ENCODE measurements around the gene SERGEF. TPM values are rescaled to one million over a fixed set of nuclear protein-coding genes. Genes with fewer than 3 reads are reported as not detected.

The SERGEF gene
- total RNA-seq, 1 experiment from 2014 or later: 31.4 TPM

DNA sequence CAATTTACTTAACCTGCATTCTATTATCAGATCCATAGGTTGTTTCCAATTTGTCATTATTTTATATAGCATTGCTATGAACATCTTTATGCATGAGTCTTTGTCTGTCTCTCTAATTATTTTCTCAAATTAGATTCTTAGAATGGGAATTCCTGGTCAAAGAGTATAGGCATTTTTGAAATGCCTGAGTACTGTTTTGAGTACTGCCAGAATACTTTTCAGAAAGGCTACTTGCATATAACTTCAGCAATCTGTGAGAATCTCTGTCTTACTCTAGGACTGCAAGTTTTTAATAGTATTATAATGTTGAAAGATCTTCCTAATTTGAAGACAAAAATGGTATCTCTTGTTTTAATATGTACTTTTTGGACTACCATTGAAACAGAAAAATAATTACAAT, 221.7 kb downstream of the SERGEF start:
- Histone ChIP-seq H3K79me1 (ENCODE audit: insufficient read depth, low read depth, low read length, poor library complexity, severe bottlenecking) (no peaks in the 10 kb centered on the region), H3K27me3 (ENCODE audit: insufficient read depth, low read length) (no peaks in the 10 kb centered on the region), H4K5ac (ENCODE audit: insufficient read length, low read depth, low read length) (no peak overlapping the region), H3K18ac (ENCODE audit: insufficient read length, low read depth, low read length) (no peak overlapping the region), H3K79me2 (ENCODE audit: insufficient read depth, low read length) (no peaks in the 10 kb centered on the region), H4K20me1 (ENCODE audit: control insufficient read depth, insufficient read depth, insufficient read length) (no peaks in the 10 kb centered on the region), H3K4me1 (ENCODE audit: insufficient read depth, low read length) (no peaks in the 10 kb centered on the region), H2AK5ac (ENCODE audit: insufficient read length, low read length) (no peak overlapping the region), H3K56ac (ENCODE audit: insufficient read length, low read depth, low read length) (no peak overlapping the region), H2BK12ac (ENCODE audit: insufficient read length, low read depth, low read length) (no peak overlapping the region), H2BK5ac (ENCODE audit: insufficient read length, low read length) (no peak overlapping the region), H2BK20ac (ENCODE audit: low read depth, low read length, poor library complexity, severe bottlenecking) (no peak overlapping the region), H2BK120ac (ENCODE audit: low read depth, low read length, poor library complexity, severe bottlenecking) (no peak overlapping the region), H3K27ac (ENCODE audit: insufficient read length, low read depth, low read length) (no peak overlapping the region), H4K8ac (replicated peaks; ENCODE audit: insufficient read length, low read depth, low read length) (no peak overlapping the region), H3K9ac (ENCODE audit: extremely low read depth, insufficient read length, low read length) (no peak overlapping the region), H3K9me3 (ENCODE audit: control insufficient read depth, low read depth, low read length) (no peaks in the 10 kb centered on the region), H2AFZ (ENCODE audit: low read length) (no peak overlapping the region), H3K4me2 (ENCODE audit: insufficient read depth, insufficient read length, low read length) (no peak overlapping the region), H3K23me2 (ENCODE audit: insufficient read length, low read depth, low read length, poor library complexity, severe bottlenecking) (no peaks in the 10 kb centered on the region), H3K23ac (ENCODE audit: insufficient read length, low read depth, low read length) (no peak overlapping the region), H4K91ac (ENCODE audit: insufficient read length, low read depth, low read length) (no peak overlapping the region), H3K4ac (ENCODE audit: low read depth, low read length) (no peak overlapping the region), H3T11ph (ENCODE audit: low read length) (no peak overlapping the region), H3K14ac (ENCODE audit: insufficient read depth, low read length) (no peak overlapping the region), H2BK15ac (ENCODE audit: low read depth, low read length) (no peak overlapping the region)
- DNase-seq: no peak
- Mint-ChIP-seq H3K27me3 (ENCODE audit: low read depth) (no peaks in the 10 kb centered on the region), H3K36me3 (ENCODE audit: insufficient read depth in 1 of 3, low read depth in 3 of 3) (no peaks in the 10 kb centered on the region; a peak in 1 of 7 replicates), H3K9me3 (no peaks in the 10 kb centered on the region), H3K27ac (no peak overlapping the region), H3K4me1 (peaks cover 0 to 3% of the 10 kb centered on the region in 2 experiments; a peak in 1 of 4 replicates), H3K4me3 (no peak overlapping the region)
- TF ChIP-seq CTCF (conservative IDR thresholded peaks at IDR 0.05): no peak
